Daoy (cell line): Measurements from ENCODE around the gene BLOC1S4. TPM values are rescaled to one million over a fixed set of nuclear protein-coding genes. Genes with fewer than 3 reads are reported as not detected.
"Not testable (repeated sequence)": the region's sequence is repeated elsewhere in the genome, so short reads cannot be mapped to it uniquely, and the experiment has no call there.

Experiments
- DNase-seq: peaks from one replicate; pipeline ENCODE4 v3.0.0-alpha.2; 2015; ENCODE audit warnings: low read depth
- total RNA-seq: library from RNA; depleted of rRNA; stranded (reverse); fragments of >200 nt; shearing (Covaris generic); gene quantifications from 2 replicates; pipeline ENCODE4 v1.2.3, GENCODE V29; 2014; rRNA removed

Gene BLOC1S4
- total RNA-seq: 17.2 and 24.2 TPM in 2 replicates

- DNase-seq: peak; percentile 95
These were observed at the start of gene BLOC1S4 for GRCh38 chr4:6716018-6716911. Gene BLOC1S4 (plus strand): TSS chr4:6716174. CDS start chr4:6716210, 36 bp downstream.

GRCh38 chr4:6668391-6668790, 47.6 kb upstream of the BLOC1S4 start:
- DNase-seq: peak; percentile 72

GRCh38 chr4:6671648-6672047, 44.3 kb upstream of the BLOC1S4 start:
- no peak for DNase-seq

GRCh38 chr4:6672131-6672530, 43.8 kb upstream of the BLOC1S4 start:
- no peak for DNase-seq

GRCh38 chr4:6672541-6673190, 43.3 kb upstream of the BLOC1S4 start:
- not testable (repeated sequence) for DNase-seq

GRCh38 chr4:6673191-6673659, 42.7 kb upstream of the BLOC1S4 start:
- peak; percentile 21 for DNase-seq

- peak; percentile 98 for DNase-seq
These were observed 42.1 kb upstream of the BLOC1S4 start for GRCh38 chr4:6673660-6674499.

GRCh38 chr4:6674500-6675149, 41.3 kb upstream of the BLOC1S4 start:
- DNase-seq: peak; percentile 51

GRCh38 chr4:6676722-6677558, 39.0 kb upstream of the BLOC1S4 start:
- no peak for DNase-seq

GRCh38 chr4:6680372-6681034, 35.5 kb upstream of the BLOC1S4 start:
- no peak for DNase-seq

GRCh38 chr4:6681191-6681590, 34.8 kb upstream of the BLOC1S4 start:
- DNase-seq: no peak

GRCh38 chr4:6682862-6683590, 32.9 kb upstream of the BLOC1S4 start:
- no peak for DNase-seq

GRCh38 chr4:6684656-6685055, 31.3 kb upstream of the BLOC1S4 start:
- no peak for DNase-seq

GRCh38 chr4:6686104-6686787, 29.7 kb upstream of the BLOC1S4 start:
- DNase-seq: no peak

GRCh38 chr4:6687947-6688878, 27.8 kb upstream of the BLOC1S4 start:
- DNase-seq: no peak

GRCh38 chr4:6688879-6689505, 27.0 kb upstream of the BLOC1S4 start:
- peak; percentile 94 for DNase-seq

- DNase-seq: no peak
These were observed 26.4 kb upstream of the BLOC1S4 start for GRCh38 chr4:6689506-6689960.
